WTC11 (cell line): ENCODE results near the gene FOXI1. TPM values are rescaled to one million over a fixed set of nuclear protein-coding genes. Genes with fewer than 3 reads are reported as not detected.

Source experiments
- ATAC-seq: fragments of 200-7000 bp; cut with Tn5 transposase; 2 replicates; pipeline ENCODE4 v1.10.0; 2021; ENCODE audit warnings: mild to moderate bottlenecking, moderate library complexity
- CTCF ChIA-PET: fragments of 300-600 bp; sonication (Branson Sonifier 250); formaldehyde crosslinking; loops from one replicate; lab custom pipeline; 2021; ENCODE audit warnings: antibody characterized with exemption; lab: Charles Lee
- POLR2A ChIA-PET: fragments of 350-600 bp; sonication (Branson Sonifier 250); formaldehyde crosslinking; loops from one replicate; lab custom pipeline; 2021; ENCODE audit warnings: antibody characterized with exemption; lab: Charles Lee
- DNase-seq: peaks from one replicate; pipeline ENCODE4 v3.0.0; 2021; ENCODE audit warnings: low spot score
- H3K27ac Mint-ChIP-seq: 2 replicates; pipeline ENCODE4 v1.8.0; 2021; ENCODE audit warnings: mixed read lengths
- H3K27me3 Mint-ChIP-seq: 2 replicates; pipeline ENCODE4 v1.8.0; 2021; ENCODE audit warnings: low read depth, mild to moderate bottlenecking, moderate library complexity, mixed read lengths
- H3K36me3 Mint-ChIP-seq: 2 replicates; pipeline ENCODE4 v1.8.0; 2021; ENCODE audit warnings: mixed read lengths
- H3K4me1 Mint-ChIP-seq: 2 replicates; pipeline ENCODE4 v1.8.0; 2022; ENCODE audit warnings: mixed read lengths
- H3K4me3 Mint-ChIP-seq: 2 replicates; pipeline ENCODE4 v1.8.0; 2021; ENCODE audit warnings: mild to moderate bottlenecking, moderate library complexity, mixed read lengths
- H3K9me3 Mint-ChIP-seq: 2 replicates; pipeline ENCODE4 v1.8.0; 2021; ENCODE audit warnings: mixed read lengths
- CBFB ChIP-seq: sonication (generic); formaldehyde crosslinking; IDR thresholded peaks from 2 replicates; pipeline ENCODE4 v1.8.1; 2022; ENCODE audit warnings: mild to moderate bottlenecking, low read depth, missing genetic modification reagents
- CDX4 ChIP-seq: fragments of 250-450 bp; sonication (Bioruptor Pico); IDR thresholded peaks from 2 replicates; pipeline ENCODE4 v1.9.0; 2021; ENCODE audit warnings: moderate library complexity, mild to moderate bottlenecking, inconsistent platforms, borderline replicate concordance
- CREB1 ChIP-seq: sonication (generic); formaldehyde crosslinking; IDR thresholded peaks from 2 replicates; pipeline ENCODE4 v1.8.0; 2023; ENCODE audit warnings: mild to moderate bottlenecking, missing genetic modification reagents
- GRHL2 ChIP-seq: fragments of 250-450 bp; sonication (Bioruptor Pico); IDR thresholded peaks from 2 replicates; pipeline ENCODE4 v1.8.0; 2022; ENCODE audit warnings: mild to moderate bottlenecking, moderate library complexity; ENCODE audit not compliant: insufficient replicate concordance, severe bottlenecking
- TEAD1 ChIP-seq: sonication (generic); formaldehyde crosslinking; IDR thresholded peaks from 2 replicates; pipeline ENCODE4 v1.8.0; 2022; ENCODE audit warnings: mild to moderate bottlenecking, missing genetic modification reagents
- ZNF121 ChIP-seq: sonication (generic); formaldehyde crosslinking; IDR thresholded peaks from 2 replicates; pipeline ENCODE4 v1.8.0; 2023; ENCODE audit warnings: missing genetic modification reagents
- ZNF232 ChIP-seq: sonication (generic); formaldehyde crosslinking; IDR thresholded peaks from 2 replicates; pipeline ENCODE4 v1.8.0; 2022; ENCODE audit warnings: mild to moderate bottlenecking, missing genetic modification reagents
- ZNF423 ChIP-seq: fragments of 250-450 bp; sonication (Bioruptor Pico); IDR thresholded peaks from 2 replicates; pipeline ENCODE4 v2.1.2; 2022; ENCODE audit warnings: mild to moderate bottlenecking, moderate library complexity
- total RNA-seq: library from RNA; stranded (reverse); gene quantifications from 3 replicates; pipeline ENCODE4 v1.2.3, GENCODE V29; 2021
- TF ChIP-seq, protein P1 (sequence below): sonication (generic); formaldehyde crosslinking; IDR thresholded peaks from 2 replicates; pipeline ENCODE4 v1.8.1; 2023; ENCODE audit warnings: mild to moderate bottlenecking, missing genetic modification reagents
- TF ChIP-seq, protein P2 (sequence below): sonication (generic); formaldehyde crosslinking; IDR thresholded peaks from 2 replicates; pipeline ENCODE4 v1.8.0; 2023; ENCODE audit warnings: missing genetic modification reagents, mild to moderate bottlenecking, borderline replicate concordance
- TF ChIP-seq, protein P3 (sequence below): fragments of 250-450 bp; sonication (Bioruptor Pico); IDR thresholded peaks from 2 replicates; pipeline ENCODE4 v1.9.0; 2021; ENCODE audit warnings: mild to moderate bottlenecking
- TF ChIP-seq, protein P4 (sequence below): fragments of 250-450 bp; sonication (Bioruptor Pico); IDR thresholded peaks from 2 replicates; pipeline ENCODE4 v1.9.0; 2021; ENCODE audit warnings: mild to moderate bottlenecking, borderline replicate concordance
- TF ChIP-seq, protein P5 (sequence below): sonication (generic); formaldehyde crosslinking; IDR thresholded peaks from 2 replicates; pipeline ENCODE4 v1.8.0; 2023; ENCODE audit warnings: mild to moderate bottlenecking, missing genetic modification reagents

Gene FOXI1
- total RNA-seq, 1 experiment from 2014 or later, result not detected

- no peak overlapping the region for H3K27ac Mint-ChIP-seq
- no peaks in the 10 kb centered on the region for H3K9me3 Mint-ChIP-seq
- peaks cover 10% of the 10 kb centered on the region for H3K4me1 Mint-ChIP-seq
- H3K4me3 Mint-ChIP-seq, result no peak overlapping the region
- TF ChIP-seq CBFB (CRISPR knock-in tag) (no peak), ZNF121 (CRISPR knock-in tag) (no peak), CREB1 (no peak), ZNF232 (no peak), CDX4 (no peak), ZNF423 (CRISPR knock-in tag) (no peak), TEAD1 (CRISPR knock-in tag) (no peak), GRHL2 (CRISPR knock-in tag) (no peak)
- TF ChIP-seq, protein P1, sequence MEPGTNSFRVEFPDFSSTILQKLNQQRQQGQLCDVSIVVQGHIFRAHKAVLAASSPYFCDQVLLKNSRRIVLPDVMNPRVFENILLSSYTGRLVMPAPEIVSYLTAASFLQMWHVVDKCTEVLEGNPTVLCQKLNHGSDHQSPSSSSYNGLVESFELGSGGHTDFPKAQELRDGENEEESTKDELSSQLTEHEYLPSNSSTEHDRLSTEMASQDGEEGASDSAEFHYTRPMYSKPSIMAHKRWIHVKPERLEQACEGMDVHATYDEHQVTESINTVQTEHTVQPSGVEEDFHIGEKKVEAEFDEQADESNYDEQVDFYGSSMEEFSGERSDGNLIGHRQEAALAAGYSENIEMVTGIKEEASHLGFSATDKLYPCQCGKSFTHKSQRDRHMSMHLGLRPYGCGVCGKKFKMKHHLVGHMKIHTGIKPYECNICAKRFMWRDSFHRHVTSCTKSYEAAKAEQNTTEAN, result no peak
- TF ChIP-seq, protein P2, sequence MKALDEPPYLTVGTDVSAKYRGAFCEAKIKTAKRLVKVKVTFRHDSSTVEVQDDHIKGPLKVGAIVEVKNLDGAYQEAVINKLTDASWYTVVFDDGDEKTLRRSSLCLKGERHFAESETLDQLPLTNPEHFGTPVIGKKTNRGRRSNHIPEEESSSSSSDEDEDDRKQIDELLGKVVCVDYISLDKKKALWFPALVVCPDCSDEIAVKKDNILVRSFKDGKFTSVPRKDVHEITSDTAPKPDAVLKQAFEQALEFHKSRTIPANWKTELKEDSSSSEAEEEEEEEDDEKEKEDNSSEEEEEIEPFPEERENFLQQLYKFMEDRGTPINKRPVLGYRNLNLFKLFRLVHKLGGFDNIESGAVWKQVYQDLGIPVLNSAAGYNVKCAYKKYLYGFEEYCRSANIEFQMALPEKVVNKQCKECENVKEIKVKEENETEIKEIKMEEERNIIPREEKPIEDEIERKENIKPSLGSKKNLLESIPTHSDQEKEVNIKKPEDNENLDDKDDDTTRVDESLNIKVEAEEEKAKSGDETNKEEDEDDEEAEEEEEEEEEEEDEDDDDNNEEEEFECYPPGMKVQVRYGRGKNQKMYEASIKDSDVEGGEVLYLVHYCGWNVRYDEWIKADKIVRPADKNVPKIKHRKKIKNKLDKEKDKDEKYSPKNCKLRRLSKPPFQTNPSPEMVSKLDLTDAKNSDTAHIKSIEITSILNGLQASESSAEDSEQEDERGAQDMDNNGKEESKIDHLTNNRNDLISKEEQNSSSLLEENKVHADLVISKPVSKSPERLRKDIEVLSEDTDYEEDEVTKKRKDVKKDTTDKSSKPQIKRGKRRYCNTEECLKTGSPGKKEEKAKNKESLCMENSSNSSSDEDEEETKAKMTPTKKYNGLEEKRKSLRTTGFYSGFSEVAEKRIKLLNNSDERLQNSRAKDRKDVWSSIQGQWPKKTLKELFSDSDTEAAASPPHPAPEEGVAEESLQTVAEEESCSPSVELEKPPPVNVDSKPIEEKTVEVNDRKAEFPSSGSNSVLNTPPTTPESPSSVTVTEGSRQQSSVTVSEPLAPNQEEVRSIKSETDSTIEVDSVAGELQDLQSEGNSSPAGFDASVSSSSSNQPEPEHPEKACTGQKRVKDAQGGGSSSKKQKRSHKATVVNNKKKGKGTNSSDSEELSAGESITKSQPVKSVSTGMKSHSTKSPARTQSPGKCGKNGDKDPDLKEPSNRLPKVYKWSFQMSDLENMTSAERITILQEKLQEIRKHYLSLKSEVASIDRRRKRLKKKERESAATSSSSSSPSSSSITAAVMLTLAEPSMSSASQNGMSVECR (CRISPR knock-in tag), result no peak
- TF ChIP-seq, protein P3, sequence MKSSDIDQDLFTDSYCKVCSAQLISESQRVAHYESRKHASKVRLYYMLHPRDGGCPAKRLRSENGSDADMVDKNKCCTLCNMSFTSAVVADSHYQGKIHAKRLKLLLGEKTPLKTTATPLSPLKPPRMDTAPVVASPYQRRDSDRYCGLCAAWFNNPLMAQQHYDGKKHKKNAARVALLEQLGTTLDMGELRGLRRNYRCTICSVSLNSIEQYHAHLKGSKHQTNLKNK, result no peak
- TF ChIP-seq, protein P4, sequence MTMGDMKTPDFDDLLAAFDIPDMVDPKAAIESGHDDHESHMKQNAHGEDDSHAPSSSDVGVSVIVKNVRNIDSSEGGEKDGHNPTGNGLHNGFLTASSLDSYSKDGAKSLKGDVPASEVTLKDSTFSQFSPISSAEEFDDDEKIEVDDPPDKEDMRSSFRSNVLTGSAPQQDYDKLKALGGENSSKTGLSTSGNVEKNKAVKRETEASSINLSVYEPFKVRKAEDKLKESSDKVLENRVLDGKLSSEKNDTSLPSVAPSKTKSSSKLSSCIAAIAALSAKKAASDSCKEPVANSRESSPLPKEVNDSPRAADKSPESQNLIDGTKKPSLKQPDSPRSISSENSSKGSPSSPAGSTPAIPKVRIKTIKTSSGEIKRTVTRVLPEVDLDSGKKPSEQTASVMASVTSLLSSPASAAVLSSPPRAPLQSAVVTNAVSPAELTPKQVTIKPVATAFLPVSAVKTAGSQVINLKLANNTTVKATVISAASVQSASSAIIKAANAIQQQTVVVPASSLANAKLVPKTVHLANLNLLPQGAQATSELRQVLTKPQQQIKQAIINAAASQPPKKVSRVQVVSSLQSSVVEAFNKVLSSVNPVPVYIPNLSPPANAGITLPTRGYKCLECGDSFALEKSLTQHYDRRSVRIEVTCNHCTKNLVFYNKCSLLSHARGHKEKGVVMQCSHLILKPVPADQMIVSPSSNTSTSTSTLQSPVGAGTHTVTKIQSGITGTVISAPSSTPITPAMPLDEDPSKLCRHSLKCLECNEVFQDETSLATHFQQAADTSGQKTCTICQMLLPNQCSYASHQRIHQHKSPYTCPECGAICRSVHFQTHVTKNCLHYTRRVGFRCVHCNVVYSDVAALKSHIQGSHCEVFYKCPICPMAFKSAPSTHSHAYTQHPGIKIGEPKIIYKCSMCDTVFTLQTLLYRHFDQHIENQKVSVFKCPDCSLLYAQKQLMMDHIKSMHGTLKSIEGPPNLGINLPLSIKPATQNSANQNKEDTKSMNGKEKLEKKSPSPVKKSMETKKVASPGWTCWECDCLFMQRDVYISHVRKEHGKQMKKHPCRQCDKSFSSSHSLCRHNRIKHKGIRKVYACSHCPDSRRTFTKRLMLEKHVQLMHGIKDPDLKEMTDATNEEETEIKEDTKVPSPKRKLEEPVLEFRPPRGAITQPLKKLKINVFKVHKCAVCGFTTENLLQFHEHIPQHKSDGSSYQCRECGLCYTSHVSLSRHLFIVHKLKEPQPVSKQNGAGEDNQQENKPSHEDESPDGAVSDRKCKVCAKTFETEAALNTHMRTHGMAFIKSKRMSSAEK (CRISPR knock-in tag), result no peak
- TF ChIP-seq, protein P5, sequence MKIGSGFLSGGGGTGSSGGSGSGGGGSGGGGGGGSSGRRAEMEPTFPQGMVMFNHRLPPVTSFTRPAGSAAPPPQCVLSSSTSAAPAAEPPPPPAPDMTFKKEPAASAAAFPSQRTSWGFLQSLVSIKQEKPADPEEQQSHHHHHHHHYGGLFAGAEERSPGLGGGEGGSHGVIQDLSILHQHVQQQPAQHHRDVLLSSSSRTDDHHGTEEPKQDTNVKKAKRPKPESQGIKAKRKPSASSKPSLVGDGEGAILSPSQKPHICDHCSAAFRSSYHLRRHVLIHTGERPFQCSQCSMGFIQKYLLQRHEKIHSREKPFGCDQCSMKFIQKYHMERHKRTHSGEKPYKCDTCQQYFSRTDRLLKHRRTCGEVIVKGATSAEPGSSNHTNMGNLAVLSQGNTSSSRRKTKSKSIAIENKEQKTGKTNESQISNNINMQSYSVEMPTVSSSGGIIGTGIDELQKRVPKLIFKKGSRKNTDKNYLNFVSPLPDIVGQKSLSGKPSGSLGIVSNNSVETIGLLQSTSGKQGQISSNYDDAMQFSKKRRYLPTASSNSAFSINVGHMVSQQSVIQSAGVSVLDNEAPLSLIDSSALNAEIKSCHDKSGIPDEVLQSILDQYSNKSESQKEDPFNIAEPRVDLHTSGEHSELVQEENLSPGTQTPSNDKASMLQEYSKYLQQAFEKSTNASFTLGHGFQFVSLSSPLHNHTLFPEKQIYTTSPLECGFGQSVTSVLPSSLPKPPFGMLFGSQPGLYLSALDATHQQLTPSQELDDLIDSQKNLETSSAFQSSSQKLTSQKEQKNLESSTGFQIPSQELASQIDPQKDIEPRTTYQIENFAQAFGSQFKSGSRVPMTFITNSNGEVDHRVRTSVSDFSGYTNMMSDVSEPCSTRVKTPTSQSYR, result no peak
- ChIA-PET POLR2A (no interaction called here), CTCF (no interaction called here)
- H3K36me3 Mint-ChIP-seq, result no peaks in the 10 kb centered on the region
- no peak for ATAC-seq
- H3K27me3 Mint-ChIP-seq, result no peaks in the 10 kb centered on the region
- no peak for DNase-seq
These were observed 41.5 kb downstream of the FOXI1 start for GRCh38 chr5:170147051-170147752.
